Keratinocyte (primary cell): Measurements from ENCODE around the gene ALLC.

ENCODE experiments used
- CTCF ChIP-seq, 3 experiments: IDR thresholded peaks in 1 of 3; conservative IDR thresholded peaks in 1 of 3; optimal IDR thresholded peaks in 1 of 3; 2 replicates in 2 of 3; 3 replicates in 1 of 3; pipeline versions ENCODE3 to v1.5.1; 2011; ENCODE audit warnings: low read length in 3 of 3, mild to moderate bottlenecking in 3 of 3, moderate library complexity in 2 of 3, control low read depth in 1 of 3, inconsistent platforms in 1 of 3; ENCODE audit not compliant: insufficient read depth in 2 of 3; ENCODE audit errors: extremely low read depth in 1 of 3
- EZH2 ChIP-seq: IDR thresholded peaks from one replicate; pipeline ENCODE4 v1.6.1; 2012; ENCODE audit warnings: inconsistent platforms, mild to moderate bottlenecking, low read length, moderate library complexity

GRCh38 chr2:3647831-3648651 lies 10.0 kb upstream of the ALLC start:
- no peak for TF ChIP-seq CTCF (optimal IDR thresholded peaks at IDR 0.05 in 1 of 3, IDR thresholded peaks at IDR 0.05 in 1 of 3, conservative IDR thresholded peaks at IDR 0.05 in 1 of 3; ENCODE audit: extremely low read depth in 1 of 3, insufficient read depth in 2 of 3, low read length in 3 of 3)
- TF ChIP-seq EZH2, result no peak
